GM13976 (cell line): ENCODE data around the gene C2CD4C.
"Not testable (repeated sequence)": the region's sequence is repeated elsewhere in the genome, so short reads cannot be mapped to it uniquely, and the experiment has no call there.

Source experiments
- DNase-seq: peaks from one replicate; pipeline ENCODE4 v3.0.0; 2012; ENCODE audit warnings: low spot score
- in situ Hi-C: fragments of 300-500 bp; cut with MboI; formaldehyde crosslinking; loops from one replicate; pipeline ENCODE4 v1.12.0; 2022; ENCODE audit warnings: low sequenced_read_pairs, mixed read lengths, inconsistent platforms; ENCODE audit not compliant: unreplicated experiment
- TF ChIP-seq, protein P1 (sequence below): IDR thresholded peaks from 2 replicates; pipeline ENCODE4 v1.5.1; 2012; ENCODE audit warnings: borderline replicate concordance, mild to moderate bottlenecking; ENCODE audit not compliant: insufficient read depth; ENCODE audit errors: extremely low read depth, missing control alignments, control extremely low read depth

Gene C2CD4C

DNA sequence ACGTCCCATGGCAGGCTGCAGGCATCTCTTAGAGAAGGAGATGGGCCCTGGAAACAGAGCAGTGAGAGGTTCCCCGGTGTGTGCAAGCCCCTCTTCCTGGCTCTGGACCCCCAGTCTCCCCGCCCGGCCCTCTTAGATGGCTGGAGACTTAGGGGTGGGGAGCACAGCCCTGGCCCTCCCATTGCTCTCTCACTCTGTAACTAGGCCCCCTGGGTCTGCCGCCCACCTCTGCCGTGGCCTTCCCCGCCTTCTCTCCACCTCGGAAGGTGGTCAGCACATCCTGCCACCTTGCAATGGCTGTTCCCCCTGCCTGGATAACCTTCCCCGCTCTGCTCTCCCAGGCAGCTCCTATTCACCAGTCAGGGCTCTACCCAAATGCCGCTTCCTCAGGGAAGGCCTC is 21.8 kb upstream of the C2CD4C start:
- TF ChIP-seq, protein P1, sequence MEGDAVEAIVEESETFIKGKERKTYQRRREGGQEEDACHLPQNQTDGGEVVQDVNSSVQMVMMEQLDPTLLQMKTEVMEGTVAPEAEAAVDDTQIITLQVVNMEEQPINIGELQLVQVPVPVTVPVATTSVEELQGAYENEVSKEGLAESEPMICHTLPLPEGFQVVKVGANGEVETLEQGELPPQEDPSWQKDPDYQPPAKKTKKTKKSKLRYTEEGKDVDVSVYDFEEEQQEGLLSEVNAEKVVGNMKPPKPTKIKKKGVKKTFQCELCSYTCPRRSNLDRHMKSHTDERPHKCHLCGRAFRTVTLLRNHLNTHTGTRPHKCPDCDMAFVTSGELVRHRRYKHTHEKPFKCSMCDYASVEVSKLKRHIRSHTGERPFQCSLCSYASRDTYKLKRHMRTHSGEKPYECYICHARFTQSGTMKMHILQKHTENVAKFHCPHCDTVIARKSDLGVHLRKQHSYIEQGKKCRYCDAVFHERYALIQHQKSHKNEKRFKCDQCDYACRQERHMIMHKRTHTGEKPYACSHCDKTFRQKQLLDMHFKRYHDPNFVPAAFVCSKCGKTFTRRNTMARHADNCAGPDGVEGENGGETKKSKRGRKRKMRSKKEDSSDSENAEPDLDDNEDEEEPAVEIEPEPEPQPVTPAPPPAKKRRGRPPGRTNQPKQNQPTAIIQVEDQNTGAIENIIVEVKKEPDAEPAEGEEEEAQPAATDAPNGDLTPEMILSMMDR, result no peak
- DNase-seq, result no peak
- in situ Hi-C loops, result no loop called here

DNA sequence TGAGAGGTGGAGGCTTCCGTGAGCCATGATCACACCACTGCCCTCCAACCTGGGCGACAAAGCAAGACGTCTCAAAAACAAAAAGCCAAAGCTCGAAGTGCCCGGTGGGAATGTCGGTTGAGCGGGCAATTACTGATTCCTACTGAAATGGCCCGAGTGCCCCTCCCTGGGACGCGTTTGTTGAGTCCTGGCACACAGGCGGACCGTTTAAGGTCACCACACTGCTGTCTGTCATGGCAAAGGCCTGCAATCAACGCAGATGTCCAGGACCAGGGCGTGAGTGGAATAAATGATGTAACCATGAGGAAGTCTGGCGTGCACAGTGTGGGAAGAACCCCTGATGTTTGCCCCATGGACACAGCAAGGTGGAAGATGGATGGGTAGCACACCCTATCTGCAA is 19.2 kb upstream of the C2CD4C start:
- TF ChIP-seq, protein P1, result no peak
- in situ Hi-C loops, result no loop called here
- no peak for DNase-seq

DNA sequence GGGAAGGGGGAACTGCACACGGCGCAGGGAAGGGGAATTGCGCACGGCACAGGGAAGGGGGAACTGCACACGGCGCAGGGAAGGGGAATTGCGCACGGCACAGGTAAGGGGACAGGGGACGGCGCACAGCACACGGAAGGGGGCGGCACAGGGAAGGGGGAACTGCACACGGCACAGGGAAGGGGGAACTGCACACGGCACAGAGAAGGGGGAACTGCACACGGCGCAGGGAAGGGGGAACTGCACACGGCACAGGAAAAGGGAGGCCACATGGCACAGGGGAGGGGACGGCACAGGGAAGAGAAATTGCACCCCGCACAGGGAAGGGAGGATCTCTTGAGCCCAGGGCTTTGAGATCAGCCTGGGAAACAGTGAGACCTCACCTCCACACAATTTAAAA is 18.7 kb upstream of the C2CD4C start:
- in situ Hi-C loops, DNase-seq: not testable (repeated sequence)

DNA sequence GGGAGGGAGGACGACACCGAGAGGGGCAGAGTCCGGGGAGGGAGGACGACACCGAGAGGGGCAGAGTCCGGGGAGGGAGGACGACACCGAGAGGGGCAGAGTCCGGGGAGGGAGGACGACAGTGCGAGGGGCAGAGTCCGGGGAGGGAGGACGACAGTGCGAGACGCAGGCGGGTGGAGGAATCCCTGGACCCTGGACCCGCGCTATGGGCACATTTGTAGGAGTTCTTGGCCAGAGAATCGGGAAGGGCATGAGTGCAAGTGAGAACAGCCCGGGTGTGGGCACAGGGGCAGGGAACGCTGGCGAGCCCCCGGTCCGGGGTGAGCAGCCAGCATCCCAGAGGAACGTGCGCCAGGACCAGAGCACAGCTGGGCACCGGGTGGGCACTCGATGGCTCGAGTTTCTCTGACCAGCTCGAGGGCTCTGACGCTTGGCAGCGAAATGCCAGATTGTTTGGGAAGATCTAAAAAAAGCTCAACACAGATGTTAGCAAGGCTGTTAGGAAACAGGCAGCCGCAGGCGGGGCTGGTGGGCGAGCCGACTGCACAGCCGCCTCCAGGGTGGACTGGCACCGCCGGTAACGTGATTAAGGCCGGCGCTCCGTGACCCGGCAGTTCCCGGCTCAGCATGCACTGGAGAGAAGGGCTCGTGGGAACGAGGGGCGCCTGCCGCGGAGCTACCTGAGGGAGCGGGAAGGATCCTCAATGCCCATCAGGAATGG is 17.9 kb upstream of the C2CD4C start:
- in situ Hi-C loops, result no loop called here
- TF ChIP-seq, protein P1, result no peak
- no peak for DNase-seq

DNA sequence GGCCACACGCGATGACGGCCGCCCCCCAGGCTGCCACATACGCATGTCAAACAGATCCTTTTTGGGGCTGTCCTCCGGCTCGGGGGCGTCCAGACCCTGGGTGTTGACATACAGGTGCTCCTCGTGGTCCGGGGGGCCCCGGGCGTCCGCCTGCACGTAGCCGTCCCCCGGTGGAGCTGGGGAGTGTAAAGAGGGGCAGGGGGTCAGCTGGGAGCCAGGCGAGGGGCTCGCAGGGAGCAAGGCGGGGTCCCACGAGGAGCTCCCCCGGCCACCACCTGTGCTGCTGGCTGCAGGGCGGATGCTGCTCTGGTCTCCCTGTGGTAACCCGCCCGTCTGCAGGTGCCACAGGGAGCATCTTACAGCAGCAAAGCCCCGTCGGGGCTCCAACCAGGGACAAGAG is 16.1 kb upstream of the C2CD4C start:
- no peak for DNase-seq
- TF ChIP-seq, protein P1, result no peak
- in situ Hi-C loops, result no loop called here

DNA sequence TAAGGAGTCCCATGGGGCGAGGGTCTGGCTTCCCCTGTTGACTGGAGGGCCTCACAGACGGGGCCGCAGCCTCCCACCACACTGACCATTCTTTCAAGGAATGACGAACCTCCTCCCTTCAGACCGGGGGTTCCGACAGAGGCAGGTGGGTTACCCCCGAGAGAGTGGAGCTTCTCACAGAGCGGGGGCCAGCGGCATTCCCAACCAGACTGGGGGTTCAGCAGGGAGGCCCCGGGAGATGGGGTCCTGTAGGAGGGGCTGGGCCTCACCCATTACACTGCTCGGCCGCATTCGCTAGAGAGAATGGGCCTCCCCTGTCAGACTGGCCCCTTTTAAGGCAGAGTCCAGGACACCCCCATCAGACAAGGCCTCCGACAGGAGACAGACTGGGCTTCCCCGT is 15.6 kb upstream of the C2CD4C start:
- TF ChIP-seq, protein P1, result no peak
- no peak for DNase-seq
- in situ Hi-C loops, result no loop called here

DNA sequence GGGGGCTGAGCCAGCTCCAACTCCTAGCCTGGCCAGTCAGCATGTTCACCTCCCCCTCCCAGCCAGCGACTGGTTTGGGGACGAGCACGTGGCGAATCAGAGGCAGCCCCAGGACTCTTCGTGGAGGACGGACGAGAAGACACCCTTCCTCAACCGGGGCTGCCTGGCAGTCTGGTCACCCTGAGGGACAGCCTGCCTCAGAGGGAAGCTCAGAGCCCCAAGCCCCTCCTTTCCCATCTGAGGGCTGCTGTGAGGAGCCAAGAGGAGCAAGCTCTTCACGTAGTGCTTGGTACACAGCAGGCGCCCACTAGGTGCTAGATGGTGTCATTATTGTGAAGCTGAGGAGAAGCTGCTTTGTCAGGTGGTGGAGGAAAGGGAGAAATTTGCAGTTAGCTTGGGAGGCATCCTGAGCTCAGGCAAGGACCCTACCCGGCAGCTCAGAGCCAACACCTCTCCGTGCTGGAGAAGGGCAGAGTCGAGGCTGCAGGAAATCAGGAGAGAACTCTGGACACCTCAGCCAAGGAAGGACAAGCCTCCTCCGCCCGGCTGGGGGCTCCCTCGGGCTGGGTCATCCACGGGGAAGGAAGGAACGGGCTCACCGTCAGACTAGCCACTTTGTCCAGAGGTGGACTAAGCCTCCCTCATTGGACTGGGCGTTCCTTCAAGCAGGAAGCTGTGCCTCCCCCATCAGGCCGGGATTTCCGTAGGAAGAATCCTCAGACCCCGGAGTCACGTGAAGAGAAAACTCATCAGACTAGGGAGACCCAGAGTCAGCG is 14.9 kb upstream of the C2CD4C start:
- DNase-seq, result no peak
- TF ChIP-seq, protein P1, result no peak
- in situ Hi-C loops, result no loop called here

DNA sequence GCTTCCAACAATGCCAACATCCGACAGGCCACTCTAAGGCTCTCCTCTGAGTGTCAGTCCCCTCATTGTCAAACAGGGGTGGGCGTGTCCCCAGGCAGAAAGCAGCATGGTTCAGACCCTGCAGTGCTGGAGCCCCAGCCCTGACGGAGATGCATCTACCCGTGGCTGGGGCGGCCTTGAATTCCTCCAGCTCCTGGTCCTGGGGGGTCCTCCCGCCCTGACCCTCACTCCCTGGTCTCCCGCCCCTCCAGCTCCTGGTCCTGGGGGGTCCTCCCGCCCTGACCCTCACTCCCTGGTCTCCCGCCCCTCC is 13.9 kb upstream of the C2CD4C start:
- in situ Hi-C loops, result not testable (repeated sequence)

More for the DNA sequence above, 13.9 kb upstream of the C2CD4C start:
- DNase-seq, result not testable (repeated sequence)
